Dermis microvascular lymphatic vessel endothelial cell (primary cell): ENCODE data around the gene WNT6. TPM values are rescaled to one million over a fixed set of nuclear protein-coding genes. Genes with fewer than 3 reads are reported as not detected.

ENCODE experiments used
- total RNA-seq: library from RNA; depleted of rRNA; stranded (reverse); fragments of >200 nt; gene quantifications from 2 replicates; pipeline ENCODE4 v1.2.1, GENCODE V29; 2014

WNT6 gene
- total RNA-seq, 1 donor from 2014 or later = not detected

Other genes starting within 250 kb of the WNT6 start
- 4.4 and 7.3 TPM in 2 replicates for gene ZNF142, start 200.2 kb upstream of the WNT6 start, total RNA-seq
- 22.3 and 23.4 TPM in 2 replicates for gene BCS1L, start 200.1 kb upstream of the WNT6 start, total RNA-seq
- 29.8 and 34.4 TPM in 2 replicates for gene RNF25, start 187.8 kb upstream of the WNT6 start, total RNA-seq
- 4.7 and 10.5 TPM in 2 replicates for gene STK36, start 187.7 kb upstream of the WNT6 start, total RNA-seq
- gene TTLL4, start 149.0 kb upstream of the WNT6 start, total RNA-seq = 5.4 and 7.3 TPM in 2 replicates
- gene CYP27A1, start 77.7 kb upstream of the WNT6 start, total RNA-seq = 6.2 and 19.2 TPM in 2 replicates
- gene PRKAG3, start 28.0 kb upstream of the WNT6 start, total RNA-seq = not detected in 2 replicates
- not detected in 2 replicates for gene WNT10A, start 21.0 kb downstream of the WNT6 start, total RNA-seq
- not detected in 2 replicates for gene CDK5R2, start 99.9 kb downstream of the WNT6 start, total RNA-seq
- gene FEV, start 125.4 kb downstream of the WNT6 start, total RNA-seq = not detected in 2 replicates
- gene CRYBA2, start 133.6 kb downstream of the WNT6 start, total RNA-seq = not detected in 2 replicates
- not detected in 2 replicates for gene CFAP65, start 181.7 kb downstream of the WNT6 start, total RNA-seq
- under 0.01 TPM in 2 replicates for gene IHH, start 201.1 kb downstream of the WNT6 start, total RNA-seq